HCT116 (cell line): ENCODE measurements around the gene F2R.

ENCODE experiments used
- EZH2 ChIP-seq: fragments of 200-600 bp; sonication (generic); IDR thresholded peaks from 2 replicates; pipeline ENCODE4 v1.6.1; 2017; ENCODE audit warnings: antibody characterized with exemption, mixed run types
- SIN3A ChIP-seq: IDR thresholded peaks from 2 replicates; pipeline ENCODE4 v1.6.1; 2012; ENCODE audit warnings: low read depth
- TF ChIP-seq, protein P1 (sequence below), 3 experiments: fragments of 200-600 bp in 1 of 3; sonication (generic) in 1 of 3; IDR thresholded peaks in 2 of 3; conservative IDR thresholded peaks in 1 of 3; 2 replicates each; pipeline ENCODE4 v1.5.1; 2012 to 2017; ENCODE audit warnings: low read depth in 2 of 3, low read length in 2 of 3, antibody characterized with exemption in 1 of 3, borderline replicate concordance in 1 of 3, control low read depth in 1 of 3, mild to moderate bottlenecking in 1 of 3, mixed read lengths in 1 of 3, mixed run types in 1 of 3, moderate library complexity in 1 of 3; ENCODE audit not compliant: insufficient read depth in 1 of 3
- TF ChIP-seq, protein P2 (sequence below): IDR thresholded peaks from 2 replicates; pipeline ENCODE4 v1.6.1; 2012

DNA sequence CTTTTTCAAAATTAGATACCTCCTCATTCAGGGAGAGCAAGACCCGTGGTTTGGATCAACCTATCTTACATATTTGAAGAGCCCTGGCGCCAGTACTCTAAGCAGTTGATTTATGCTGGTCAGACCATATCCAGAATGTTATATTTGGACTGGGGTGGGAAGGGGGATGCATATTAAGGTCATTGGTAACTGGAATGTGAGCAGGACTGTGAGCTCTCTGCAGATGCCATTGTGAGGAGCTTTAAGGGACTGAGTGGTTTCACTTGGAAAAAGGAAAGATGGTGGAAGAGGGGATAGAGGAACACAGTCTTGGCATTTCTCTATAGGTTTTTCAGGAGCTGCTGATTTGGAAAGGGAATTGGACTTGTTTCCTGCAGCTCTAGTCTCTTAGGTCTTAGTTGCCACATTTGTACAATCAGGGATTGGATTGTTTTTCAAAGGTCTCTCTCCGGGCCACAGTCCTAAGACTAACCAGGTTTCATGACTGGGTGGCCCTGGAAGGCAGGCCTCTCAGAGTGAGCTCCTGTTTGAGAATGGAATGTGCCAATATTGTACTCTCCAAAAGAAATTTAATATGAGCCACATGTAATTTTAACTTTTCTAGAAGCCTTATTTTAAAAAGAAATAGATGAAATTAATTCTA, 25.8 kb upstream of the F2R start:
- TF ChIP-seq, protein P1, sequence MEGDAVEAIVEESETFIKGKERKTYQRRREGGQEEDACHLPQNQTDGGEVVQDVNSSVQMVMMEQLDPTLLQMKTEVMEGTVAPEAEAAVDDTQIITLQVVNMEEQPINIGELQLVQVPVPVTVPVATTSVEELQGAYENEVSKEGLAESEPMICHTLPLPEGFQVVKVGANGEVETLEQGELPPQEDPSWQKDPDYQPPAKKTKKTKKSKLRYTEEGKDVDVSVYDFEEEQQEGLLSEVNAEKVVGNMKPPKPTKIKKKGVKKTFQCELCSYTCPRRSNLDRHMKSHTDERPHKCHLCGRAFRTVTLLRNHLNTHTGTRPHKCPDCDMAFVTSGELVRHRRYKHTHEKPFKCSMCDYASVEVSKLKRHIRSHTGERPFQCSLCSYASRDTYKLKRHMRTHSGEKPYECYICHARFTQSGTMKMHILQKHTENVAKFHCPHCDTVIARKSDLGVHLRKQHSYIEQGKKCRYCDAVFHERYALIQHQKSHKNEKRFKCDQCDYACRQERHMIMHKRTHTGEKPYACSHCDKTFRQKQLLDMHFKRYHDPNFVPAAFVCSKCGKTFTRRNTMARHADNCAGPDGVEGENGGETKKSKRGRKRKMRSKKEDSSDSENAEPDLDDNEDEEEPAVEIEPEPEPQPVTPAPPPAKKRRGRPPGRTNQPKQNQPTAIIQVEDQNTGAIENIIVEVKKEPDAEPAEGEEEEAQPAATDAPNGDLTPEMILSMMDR (IDR thresholded peaks at IDR 0.05 in 2 of 3, conservative IDR thresholded peaks at IDR 0.05 in 1 of 3; ENCODE audit: borderline replicate concordance in 1 of 3, insufficient read depth in 1 of 3, low read depth in 2 of 3, low read length in 2 of 3) = no peak
- TF ChIP-seq SIN3A = no peak
- TF ChIP-seq, protein P2, sequence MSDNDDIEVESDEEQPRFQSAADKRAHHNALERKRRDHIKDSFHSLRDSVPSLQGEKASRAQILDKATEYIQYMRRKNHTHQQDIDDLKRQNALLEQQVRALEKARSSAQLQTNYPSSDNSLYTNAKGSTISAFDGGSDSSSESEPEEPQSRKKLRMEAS = no peak
- no peak for TF ChIP-seq EZH2
